HG03558 (cell line): ENCODE measurements around the gene DNAAF2.
"Not testable (repeated sequence)": the region's sequence is repeated elsewhere in the genome, so short reads cannot be mapped to it uniquely, and the experiment has no call there.

Experiments used
- ATAC-seq: cut with Tn5 transposase; IDR thresholded peaks from one replicate; pipeline ENCODE4 v1.9.1; 2021; ENCODE audit warnings: moderate number of reproducible peaks; ENCODE audit not compliant: unreplicated experiment; ENCODE audit errors: extremely low read depth

The DNAAF2 gene

GRCh38 chr14:49634547-49635334 lies at the start of gene DNAAF2:
TSS of gene DNAAF2 (minus strand) at chr14:49635244. CDS start at chr14:49635149, 95 bp downstream.
- ATAC-seq = peak; percentile 13

- ATAC-seq = no peak
Observed at GRCh38 chr14:49679271-49679670, 44.2 kb upstream of the DNAAF2 start.

GRCh38 chr14:49677643-49678042 lies 42.6 kb upstream of the DNAAF2 start:
- ATAC-seq = no peak

GRCh38 chr14:49673586-49673985 lies 38.5 kb upstream of the DNAAF2 start:
- ATAC-seq = no peak

- no peak for ATAC-seq
Observed at GRCh38 chr14:49670475-49670874, 35.4 kb upstream of the DNAAF2 start.

- no peak for ATAC-seq
Observed at GRCh38 chr14:49659526-49660455, 24.7 kb upstream of the DNAAF2 start.

GRCh38 chr14:49657500-49657899 lies 22.5 kb upstream of the DNAAF2 start:
- not testable (repeated sequence) for ATAC-seq

GRCh38 chr14:49654511-49654910 lies 19.5 kb upstream of the DNAAF2 start:
- ATAC-seq = no peak

- no peak for ATAC-seq
Observed at GRCh38 chr14:49653508-49653907, 18.5 kb upstream of the DNAAF2 start.

GRCh38 chr14:49642163-49642562 lies 7.1 kb upstream of the DNAAF2 start:
- ATAC-seq = no peak

GRCh38 chr14:49641697-49642129 lies 6.7 kb upstream of the DNAAF2 start:
- no peak for ATAC-seq

GRCh38 chr14:49640540-49641417 lies 5.7 kb upstream of the DNAAF2 start:
- no peak for ATAC-seq

GRCh38 chr14:49637534-49638078 lies 2.6 kb upstream of the DNAAF2 start:
- ATAC-seq = no peak

- ATAC-seq = no peak
Observed at GRCh38 chr14:49636866-49637265, 1.8 kb upstream of the DNAAF2 start.

GRCh38 chr14:49633640-49634546 lies 1.2 kb downstream of the DNAAF2 start:
- ATAC-seq = peak; percentile 70

GRCh38 chr14:49623941-49624839 lies 10.9 kb downstream of the DNAAF2 start:
- no peak for ATAC-seq

GRCh38 chr14:49623387-49623786 lies 11.7 kb downstream of the DNAAF2 start:
- ATAC-seq = no peak
